ENCODE results near the gene P4HTM.

P4HTM gene

GRCh38 chr3:48983096-48983495, 6.9 kb upstream of the P4HTM start:
- no peak for DNase-seq (ENCODE audit: low spot score)

- no peak for DNase-seq (ENCODE audit: low spot score)
Measured at GRCh38 chr3:48984663-48985062, 5.4 kb upstream of the P4HTM start.

- DNase-seq (ENCODE audit: low spot score), result no peak
Measured at GRCh38 chr3:48985831-48986376, 4.1 kb upstream of the P4HTM start.

- no peak for DNase-seq (ENCODE audit: low spot score)
Measured at GRCh38 chr3:48989126-48989795, 780 bp upstream of the P4HTM start.

- no peak for DNase-seq (ENCODE audit: low spot score)
Measured at GRCh38 chr3:48990636-48991469, 812 bp downstream of the P4HTM start.

GRCh38 chr3:48991851-48992545, 2.0 kb downstream of the P4HTM start:
- no peak for DNase-seq (ENCODE audit: low spot score)

GRCh38 chr3:48993834-48994233, 3.8 kb downstream of the P4HTM start:
- no peak for DNase-seq (ENCODE audit: low spot score)

GRCh38 chr3:48996640-48997039, 6.6 kb downstream of the P4HTM start:
- no peak for DNase-seq (ENCODE audit: low spot score)

- no peak for DNase-seq (ENCODE audit: low spot score)
Measured at GRCh38 chr3:48997102-48997635, 7.1 kb downstream of the P4HTM start.

- no peak for DNase-seq (ENCODE audit: low spot score)
Measured at GRCh38 chr3:48997714-48998637, 7.9 kb downstream of the P4HTM start.

GRCh38 chr3:48999085-48999858, 9.2 kb downstream of the P4HTM start:
- DNase-seq (ENCODE audit: low spot score), result no peak

GRCh38 chr3:49001155-49001554, 11.1 kb downstream of the P4HTM start:
- DNase-seq (ENCODE audit: low spot score), result no peak

GRCh38 chr3:49004352-49005302, 14.6 kb downstream of the P4HTM start:
- no peak for DNase-seq (ENCODE audit: low spot score)

GRCh38 chr3:49005303-49005680, 15.3 kb downstream of the P4HTM start:
- DNase-seq (ENCODE audit: low spot score), result no peak

GRCh38 chr3:49005998-49006397, 16.0 kb downstream of the P4HTM start:
- DNase-seq (ENCODE audit: low spot score), result no peak

GRCh38 chr3:49006408-49007067, 16.5 kb downstream of the P4HTM start:
- peak; percentile 55 for DNase-seq (ENCODE audit: low spot score)

GRCh38 chr3:49007068-49007770, 17.2 kb downstream of the P4HTM start, which contains the start of gene WDR6:
WDR6 (plus strand) TSS chr3:49007391; CDS start chr3:49007432, 41 bp downstream.
- DNase-seq (ENCODE audit: low spot score), result peak; percentile 99
